Measurements from ENCODE around the gene IL1A.

IL1A gene

DNA sequence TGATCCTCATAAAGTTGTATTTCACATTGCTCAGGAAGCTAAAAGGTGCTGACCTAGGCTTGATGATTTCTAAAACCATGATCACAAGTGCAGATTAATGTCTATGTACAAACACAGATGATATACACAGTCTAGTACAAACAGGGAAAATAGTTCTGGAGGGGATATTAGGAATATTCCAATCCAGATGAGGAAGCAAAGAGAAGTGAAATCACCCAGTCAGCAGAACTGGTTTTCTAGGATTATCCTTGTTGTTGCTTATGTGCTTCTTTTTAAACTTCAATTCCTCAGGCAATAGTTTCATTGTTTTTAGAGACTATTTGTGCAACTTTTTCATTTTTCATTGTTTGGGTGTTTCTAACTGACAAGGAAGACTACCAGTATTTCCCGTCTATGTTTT, 4.7 kb downstream of the IL1A start:
- ChIA-PET CTCF (no interaction called here), POLR2A (no interaction called here)
- TF ChIP-seq BHLHE40 (IDR thresholded peaks at IDR 0.05; ENCODE audit: borderline replicate concordance), result no peak
- TF ChIP-seq FOXA1 (IDR thresholded peaks at IDR 0.05), result no peak
- TF ChIP-seq SP1 (IDR thresholded peaks at IDR 0.05), result no peak
- DNase-seq (ENCODE audit: extremely low spot score), result no peak

- no peak for TF ChIP-seq SP1 (IDR thresholded peaks at IDR 0.05)
- TF ChIP-seq ZNF384 (IDR thresholded peaks at IDR 0.05), result no peak
- no peak for TF ChIP-seq CTBP1 (IDR thresholded peaks at IDR 0.05; ENCODE audit: borderline replicate concordance)
- TF ChIP-seq LEF1 (IDR thresholded peaks at IDR 0.05; ENCODE audit: borderline replicate concordance), result no peak
- TF ChIP-seq BHLHE40 (IDR thresholded peaks at IDR 0.05; ENCODE audit: borderline replicate concordance), result no peak
- TF ChIP-seq NFRKB (IDR thresholded peaks at IDR 0.05), result no peak
- no peak for TF ChIP-seq ARNT (IDR thresholded peaks at IDR 0.05)
- no peak for TF ChIP-seq L3MBTL2 (conservative IDR thresholded peaks at IDR 0.05)
- no peak for DNase-seq (ENCODE audit: extremely low spot score)
- ChIA-PET CTCF (no interaction called here), POLR2A (no interaction called here)
Measured at GRCh38 chr2:112777036-112777435, 7.3 kb downstream of the IL1A start.

DNA sequence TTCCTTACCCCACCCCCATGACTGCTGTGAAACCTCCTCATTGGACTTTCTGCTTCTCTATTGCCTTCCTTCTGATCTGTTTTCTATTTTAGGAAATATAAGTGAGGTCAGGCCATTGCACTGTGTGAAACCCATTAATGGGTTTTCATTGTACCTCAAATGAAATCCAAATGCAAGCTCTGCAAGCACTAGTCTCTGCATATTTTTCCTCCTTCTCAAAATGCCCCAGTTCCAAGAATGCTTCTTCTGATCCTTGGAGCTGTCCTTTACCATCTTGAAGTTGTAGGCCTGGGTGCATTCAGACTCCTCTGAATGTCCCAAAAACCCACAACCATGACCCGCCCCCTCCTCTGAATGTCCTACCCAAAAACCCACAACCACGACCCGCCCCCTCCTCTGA, 8.2 kb downstream of the IL1A start:
- POLR2A ChIA-PET, result no interaction called here
- TF ChIP-seq L3MBTL2 (conservative IDR thresholded peaks at IDR 0.05) (no peak), SUZ12 (IDR thresholded peaks at IDR 0.05) (no peak), FOXM1 (IDR thresholded peaks at IDR 0.05; ENCODE audit: borderline replicate concordance) (no peak), ELF4 (IDR thresholded peaks at IDR 0.05) (no peak), NFRKB (IDR thresholded peaks at IDR 0.05) (no peak), TARDBP (IDR thresholded peaks at IDR 0.05) (no peak), FOXK2 (IDR thresholded peaks at IDR 0.05) (no peak), CTBP1 (IDR thresholded peaks at IDR 0.05; ENCODE audit: borderline replicate concordance) (no peak), ZNF384 (IDR thresholded peaks at IDR 0.05) (no peak), SP1 (IDR thresholded peaks at IDR 0.05) (no peak), PKNOX1 (IDR thresholded peaks at IDR 0.05) (no peak), ARNT (IDR thresholded peaks at IDR 0.05) (no peak), HDGF (IDR thresholded peaks at IDR 0.05; ENCODE audit: borderline replicate concordance) (no peak), BHLHE40 (IDR thresholded peaks at IDR 0.05; ENCODE audit: borderline replicate concordance) (no peak), FOXA1 (IDR thresholded peaks at IDR 0.05) (no peak), LEF1 (IDR thresholded peaks at IDR 0.05; ENCODE audit: borderline replicate concordance) (no peak)
- DNase-seq (ENCODE audit: extremely low spot score), result no peak
- CTCF ChIA-PET, result no interaction called here

GRCh38 chr2:112774536-112775285, 9.6 kb downstream of the IL1A start:
- no peak for TF ChIP-seq SP1 (IDR thresholded peaks at IDR 0.05)
- POLR2A ChIA-PET, result no interaction called here
- CTCF ChIA-PET, result no interaction called here
- no peak for DNase-seq (ENCODE audit: extremely low spot score)

DNA sequence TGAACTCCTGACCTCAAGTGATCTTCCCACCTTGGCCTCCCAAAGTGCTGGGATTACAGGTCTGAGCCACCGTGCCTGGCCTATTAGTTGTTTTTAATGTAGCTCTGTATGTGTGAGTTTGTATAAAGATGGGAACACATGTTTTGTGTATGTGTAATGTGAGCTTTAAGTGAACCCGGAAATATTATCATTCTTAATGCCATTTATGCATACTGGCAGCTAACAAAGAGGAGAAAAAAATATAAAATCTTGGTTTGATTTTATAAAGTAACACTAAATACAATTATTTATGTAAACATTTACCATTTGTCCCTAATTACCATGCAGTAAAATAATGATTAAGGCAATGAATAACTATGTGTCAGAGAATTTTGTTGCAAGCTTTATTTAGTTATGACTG, 10.7 kb downstream of the IL1A start:
- ChIA-PET POLR2A (no interaction called here), CTCF (interaction anchor here (0.7 kb wide), 1 partner anchor 29 kb away, joined by 3 read pairs; no protein-coding TSS in a partner anchor)
- no peak for TF ChIP-seq FOXM1 (IDR thresholded peaks at IDR 0.05; ENCODE audit: borderline replicate concordance)
- no peak for TF ChIP-seq BHLHE40 (IDR thresholded peaks at IDR 0.05; ENCODE audit: borderline replicate concordance)
- TF ChIP-seq SUZ12 (IDR thresholded peaks at IDR 0.05), result no peak
- TF ChIP-seq CTBP1 (IDR thresholded peaks at IDR 0.05; ENCODE audit: borderline replicate concordance), result no peak
- TF ChIP-seq FOXK2 (IDR thresholded peaks at IDR 0.05), result no peak
- no peak for TF ChIP-seq NFRKB (IDR thresholded peaks at IDR 0.05)
- TF ChIP-seq HDGF (IDR thresholded peaks at IDR 0.05; ENCODE audit: borderline replicate concordance), result no peak
- no peak for TF ChIP-seq L3MBTL2 (conservative IDR thresholded peaks at IDR 0.05)
- TF ChIP-seq ELF4 (IDR thresholded peaks at IDR 0.05), result no peak
- no peak for TF ChIP-seq SP1 (IDR thresholded peaks at IDR 0.05)
- TF ChIP-seq TARDBP (IDR thresholded peaks at IDR 0.05), result no peak
- no peak for TF ChIP-seq LEF1 (IDR thresholded peaks at IDR 0.05; ENCODE audit: borderline replicate concordance)
- TF ChIP-seq ARNT (IDR thresholded peaks at IDR 0.05), result no peak
- no peak for TF ChIP-seq PKNOX1 (IDR thresholded peaks at IDR 0.05)
- no peak for TF ChIP-seq FOXA1 (IDR thresholded peaks at IDR 0.05)
- TF ChIP-seq ZNF384 (IDR thresholded peaks at IDR 0.05), result no peak
- DNase-seq (ENCODE audit: extremely low spot score), result no peak

DNA sequence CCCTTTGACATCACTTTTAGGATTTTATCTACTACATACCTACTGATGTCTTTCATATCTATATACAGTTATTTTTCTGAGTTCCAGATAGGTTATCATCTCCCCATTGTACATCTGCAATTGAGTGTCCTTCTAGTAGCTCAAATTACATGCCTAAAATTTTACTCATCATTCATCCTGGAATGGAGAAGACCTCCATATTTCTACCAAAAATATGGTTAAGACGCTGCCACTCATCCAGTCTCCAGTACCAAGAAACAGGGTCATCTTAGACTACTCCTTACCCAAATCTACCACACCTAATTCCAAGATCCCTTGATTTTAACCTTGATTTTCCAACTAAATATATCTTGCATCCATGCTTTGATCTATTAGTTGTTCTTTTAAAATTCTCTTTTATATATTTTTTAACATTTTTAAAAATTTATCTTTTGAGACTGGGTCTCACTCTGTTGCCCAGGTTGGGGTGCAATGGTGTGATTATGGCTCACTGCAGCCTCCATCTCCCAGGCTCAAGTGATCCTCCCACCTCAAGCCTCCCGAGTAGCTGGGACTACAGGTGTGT, 11.3 kb downstream of the IL1A start:
- ChIA-PET CTCF (interaction anchor here (0.7 kb wide), 1 partner anchor 30 kb away, joined by 3 read pairs; no protein-coding TSS in a partner anchor), POLR2A (no interaction called here)
- no peak for DNase-seq (ENCODE audit: extremely low spot score)
- TF ChIP-seq ARNT (IDR thresholded peaks at IDR 0.05) (no peak), ELF4 (IDR thresholded peaks at IDR 0.05) (no peak), BHLHE40 (IDR thresholded peaks at IDR 0.05; ENCODE audit: borderline replicate concordance) (no peak), NFRKB (IDR thresholded peaks at IDR 0.05) (no peak), SUZ12 (IDR thresholded peaks at IDR 0.05) (no peak), LEF1 (IDR thresholded peaks at IDR 0.05; ENCODE audit: borderline replicate concordance) (no peak), FOXA1 (IDR thresholded peaks at IDR 0.05) (no peak), PKNOX1 (IDR thresholded peaks at IDR 0.05) (no peak), FOXK2 (IDR thresholded peaks at IDR 0.05) (no peak), L3MBTL2 (conservative IDR thresholded peaks at IDR 0.05) (no peak), SP1 (IDR thresholded peaks at IDR 0.05) (no peak), TARDBP (IDR thresholded peaks at IDR 0.05) (no peak), CTBP1 (IDR thresholded peaks at IDR 0.05; ENCODE audit: borderline replicate concordance) (no peak), FOXM1 (IDR thresholded peaks at IDR 0.05; ENCODE audit: borderline replicate concordance) (no peak), ZNF384 (IDR thresholded peaks at IDR 0.05) (no peak)
